Left ventricle myocardium inferior (tissue), 1 donor: ENCODE results near the gene HTRA3. TPM values are rescaled to one million over a fixed set of nuclear protein-coding genes. Genes with fewer than 3 reads are reported as not detected.

ENCODE experiments used
- DNase-seq: peaks from one replicate; pipeline ENCODE4 v3.0.0-alpha.2; 2020
- H3K27ac ChIP-seq: fragments of 200-600 bp; replicated peaks from 2 replicates; pipeline ENCODE4 v1.8.0; 2021
- H3K27me3 ChIP-seq: fragments of 200-600 bp; 2 replicates; pipeline ENCODE4 v1.8.0; 2021; ENCODE audit warnings: low read depth
- H3K36me3 ChIP-seq: fragments of 200-600 bp; 2 replicates; pipeline ENCODE4 v1.8.0; 2021
- H3K4me1 ChIP-seq: fragments of 200-600 bp; 2 replicates; pipeline ENCODE4 v1.8.0; 2021
- H3K4me3 ChIP-seq: fragments of 200-600 bp; 2 replicates; pipeline ENCODE4 v1.8.0; 2021; ENCODE audit warnings: mild to moderate bottlenecking, moderate library complexity
- H3K9me3 ChIP-seq: fragments of 200-600 bp; replicated peaks from 2 replicates; pipeline ENCODE4 v1.8.0; 2021
- intact Hi-C: fragments of 100-400 bp; cut with micrococcal nuclease; formaldehyde crosslinking; loops from one replicate; pipeline ENCODE4 v1.11.0; 2022
- total RNA-seq: library from RNA; stranded (reverse); fragmentation: NEBNext Ultra II Directional; extraction: Animal tissue kit (Norgen Biotek cat#: 25700); gene quantifications from one replicate; pipeline ENCODE4 v1.2.1, GENCODE V29; 2021
- TF ChIP-seq, protein P1 (sequence below): fragments of 200-600 bp; IDR thresholded peaks from 2 replicates; pipeline ENCODE4 v1.8.0; 2021; ENCODE audit warnings: antibody characterized with exemption, mild to moderate bottlenecking, borderline replicate concordance
- donor health status: DM: no; HTN: yes; CAD: no; lungs with severe emphysema.

The HTRA3 gene
- total RNA-seq, 1 donor from 2014 or later = 119 TPM

DNA sequence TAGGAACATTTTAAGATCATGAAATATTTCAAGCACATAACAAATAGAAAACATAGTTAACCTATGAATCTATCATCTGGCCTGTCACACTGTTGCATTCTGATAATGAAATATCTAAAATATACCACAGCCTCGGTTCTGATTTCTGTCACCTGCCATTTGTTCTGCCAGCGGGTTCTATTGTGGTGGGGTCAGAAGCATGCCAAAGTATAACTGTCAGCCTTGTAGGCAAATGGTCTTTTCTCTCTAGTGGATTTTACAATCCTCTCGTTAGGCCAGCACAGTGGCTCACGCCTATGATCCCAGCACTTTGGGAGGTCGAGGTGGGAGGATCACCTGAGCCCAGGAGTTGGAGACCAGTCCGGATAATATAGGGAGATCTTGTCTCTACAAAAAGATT, 47.9 kb downstream of the HTRA3 start:
- TF ChIP-seq, protein P1, sequence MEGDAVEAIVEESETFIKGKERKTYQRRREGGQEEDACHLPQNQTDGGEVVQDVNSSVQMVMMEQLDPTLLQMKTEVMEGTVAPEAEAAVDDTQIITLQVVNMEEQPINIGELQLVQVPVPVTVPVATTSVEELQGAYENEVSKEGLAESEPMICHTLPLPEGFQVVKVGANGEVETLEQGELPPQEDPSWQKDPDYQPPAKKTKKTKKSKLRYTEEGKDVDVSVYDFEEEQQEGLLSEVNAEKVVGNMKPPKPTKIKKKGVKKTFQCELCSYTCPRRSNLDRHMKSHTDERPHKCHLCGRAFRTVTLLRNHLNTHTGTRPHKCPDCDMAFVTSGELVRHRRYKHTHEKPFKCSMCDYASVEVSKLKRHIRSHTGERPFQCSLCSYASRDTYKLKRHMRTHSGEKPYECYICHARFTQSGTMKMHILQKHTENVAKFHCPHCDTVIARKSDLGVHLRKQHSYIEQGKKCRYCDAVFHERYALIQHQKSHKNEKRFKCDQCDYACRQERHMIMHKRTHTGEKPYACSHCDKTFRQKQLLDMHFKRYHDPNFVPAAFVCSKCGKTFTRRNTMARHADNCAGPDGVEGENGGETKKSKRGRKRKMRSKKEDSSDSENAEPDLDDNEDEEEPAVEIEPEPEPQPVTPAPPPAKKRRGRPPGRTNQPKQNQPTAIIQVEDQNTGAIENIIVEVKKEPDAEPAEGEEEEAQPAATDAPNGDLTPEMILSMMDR = no peak
- no peaks in the 10 kb centered on the region for H3K27me3 ChIP-seq
- DNase-seq = no peak
- H3K27ac ChIP-seq = peak overlapping the region; percentile 88
- H3K9me3 ChIP-seq = peaks cover 6% of the 10 kb centered on the region
- H3K36me3 ChIP-seq = no peaks in the 10 kb centered on the region
- no peak overlapping the region for H3K4me3 ChIP-seq
- intact Hi-C loops = no loop called here
- H3K4me1 ChIP-seq = peaks cover 56% of the 10 kb centered on the region

DNA sequence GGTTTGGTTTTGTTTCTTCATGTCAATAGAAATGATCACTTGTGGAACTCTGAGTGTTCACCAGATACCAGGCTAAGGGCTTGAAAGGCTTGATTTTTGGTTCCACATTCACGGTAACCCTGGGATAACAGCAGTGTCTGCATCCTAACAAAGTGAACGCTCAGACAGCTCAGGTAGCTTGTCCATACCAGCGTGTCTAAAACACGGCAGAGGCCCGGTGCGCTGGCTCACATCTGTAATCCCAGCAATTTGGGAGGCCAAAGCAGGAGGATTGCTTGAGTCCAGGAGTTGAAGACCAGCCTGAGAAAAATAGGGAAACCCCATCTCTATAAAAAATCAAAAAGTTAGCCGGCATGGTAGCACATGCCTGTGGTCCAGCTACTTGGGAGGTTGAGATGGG, 49.0 kb downstream of the HTRA3 start:
- Histone ChIP-seq H3K27me3 (no peaks in the 10 kb centered on the region), H3K27ac (peak overlapping the region; percentile 88), H3K9me3 (peaks cover 4% of the 10 kb centered on the region), H3K36me3 (no peaks in the 10 kb centered on the region), H3K4me1 (peaks cover 56% of the 10 kb centered on the region), H3K4me3 (no peak overlapping the region)
- intact Hi-C loops = no loop called here
- TF ChIP-seq, protein P1 = no peak
- no peak for DNase-seq

DNA sequence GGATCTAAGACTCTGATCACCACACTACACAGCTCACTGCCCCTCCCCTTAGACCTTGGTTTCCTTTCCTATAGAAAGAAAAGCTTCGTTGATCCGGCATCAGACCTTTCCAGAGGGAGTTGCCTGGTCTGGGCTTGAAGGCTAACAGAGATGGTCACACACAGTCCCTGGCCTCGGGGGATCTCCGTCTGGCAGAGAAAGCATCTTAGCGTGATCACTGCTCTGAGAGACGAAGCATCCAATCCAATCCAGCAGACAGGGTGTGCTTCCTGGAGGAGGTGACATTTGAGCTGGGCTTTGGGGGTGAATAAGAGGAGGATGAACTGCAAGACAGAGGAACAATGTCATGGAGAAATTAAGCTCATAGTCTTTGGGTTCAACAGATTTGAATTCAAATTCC, 49.5 kb downstream of the HTRA3 start:
- DNase-seq = no peak
- H3K4me3 ChIP-seq = no peak overlapping the region
- intact Hi-C loops = no loop called here
- H3K4me1 ChIP-seq = peaks cover 56% of the 10 kb centered on the region
- peak overlapping the region; percentile 88 for H3K27ac ChIP-seq
- no peaks in the 10 kb centered on the region for H3K27me3 ChIP-seq
- TF ChIP-seq, protein P1 = no peak
- peaks cover 4% of the 10 kb centered on the region for H3K36me3 ChIP-seq
- H3K9me3 ChIP-seq = peaks cover 9% of the 10 kb centered on the region

DNA sequence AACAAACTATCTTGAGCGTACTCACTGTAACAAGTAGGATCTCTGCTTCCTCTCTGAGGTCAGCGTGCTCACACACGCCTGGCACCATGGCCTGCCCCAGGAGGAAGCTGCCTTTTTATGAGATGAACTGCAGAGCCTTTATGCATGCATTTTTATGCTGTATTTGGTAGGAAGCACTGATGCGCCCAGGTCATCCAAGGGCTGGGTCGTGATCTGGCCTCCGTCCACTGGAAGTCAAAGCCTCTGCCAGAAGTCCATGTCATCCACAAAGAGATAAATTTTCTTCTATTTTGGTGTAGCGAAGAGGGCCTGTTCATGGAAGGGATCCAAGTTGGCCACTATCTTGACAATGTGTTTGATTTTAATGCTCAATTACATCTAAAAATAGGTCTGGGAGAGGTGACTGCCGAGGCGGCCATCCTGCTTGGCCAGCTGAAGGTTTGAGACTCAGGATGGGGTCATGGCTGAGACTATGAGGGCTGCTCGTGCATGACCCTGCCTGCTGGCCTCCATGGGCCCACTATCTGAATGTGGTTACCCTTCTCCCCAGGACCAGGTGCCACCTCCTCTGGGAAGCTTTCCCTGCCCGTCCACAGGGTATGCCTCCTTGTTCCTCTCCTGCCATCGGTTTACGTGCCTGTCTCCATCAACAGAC, 50.3 kb downstream of the HTRA3 start:
- H3K9me3 ChIP-seq = peaks cover 10% of the 10 kb centered on the region
- peaks cover 4% of the 10 kb centered on the region for H3K36me3 ChIP-seq
- intact Hi-C loops = no loop called here
- no peaks in the 10 kb centered on the region for H3K27me3 ChIP-seq
- H3K4me3 ChIP-seq = peak overlapping the region; percentile 33
- peak overlapping the region; percentile 88 for H3K27ac ChIP-seq
- peaks cover 60% of the 10 kb centered on the region for H3K4me1 ChIP-seq
- DNase-seq = peak; percentile 76
- TF ChIP-seq, protein P1 = no peak

DNA sequence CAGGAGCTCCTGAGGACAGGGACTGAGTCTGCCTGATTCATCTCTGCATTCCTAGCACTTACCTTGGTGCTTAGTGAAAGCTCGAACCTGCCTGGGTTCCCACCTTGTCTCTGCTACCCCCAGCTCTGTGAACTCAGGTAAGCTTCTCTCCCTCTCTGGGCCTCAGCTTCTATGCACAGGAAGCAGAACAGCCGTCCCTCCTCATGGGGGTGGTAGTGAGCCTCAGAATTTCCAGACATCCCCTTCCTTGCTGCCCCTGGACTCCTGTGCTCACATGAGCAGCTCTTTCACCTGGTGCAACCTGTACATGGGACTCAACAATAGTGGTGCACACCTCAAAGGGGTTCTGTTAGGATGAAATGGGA, 50.8 kb downstream of the HTRA3 start:
- Histone ChIP-seq H3K4me3 (peak overlapping the region; percentile 33), H3K4me1 (peaks cover 60% of the 10 kb centered on the region), H3K27ac (peak overlapping the region; percentile 88), H3K36me3 (peaks cover 4% of the 10 kb centered on the region), H3K9me3 (peaks cover 10% of the 10 kb centered on the region), H3K27me3 (no peaks in the 10 kb centered on the region)
- intact Hi-C loops = no loop called here
- peak; percentile 32 for DNase-seq
- TF ChIP-seq, protein P1 = peak; percentile 53
